Uterus (tissue), 2 donors: ENCODE data around the gene GPR87.

Source experiments
- CTCF ChIP-seq, 4 experiments: fragments of 200-600 bp in 2 of 4; fragments of 450-650 bp in 2 of 4; sonication (generic) in 2 of 4; IDR thresholded peaks; one replicate each; pipeline ENCODE4 v1.5.1; 2016 to 2019; ENCODE audit warnings: antibody characterized with exemption in 4 of 4, mild to moderate bottlenecking in 2 of 4, moderate library complexity in 1 of 4
- POLR2A ChIP-seq, 2 donors: fragments of 450-650 bp; IDR thresholded peaks; one replicate each; pipeline ENCODE4 v1.6.1; 2016; ENCODE audit warnings: antibody characterized with exemption in 2 of 2, mild to moderate bottlenecking in 1 of 2, moderate library complexity in 1 of 2

DNA sequence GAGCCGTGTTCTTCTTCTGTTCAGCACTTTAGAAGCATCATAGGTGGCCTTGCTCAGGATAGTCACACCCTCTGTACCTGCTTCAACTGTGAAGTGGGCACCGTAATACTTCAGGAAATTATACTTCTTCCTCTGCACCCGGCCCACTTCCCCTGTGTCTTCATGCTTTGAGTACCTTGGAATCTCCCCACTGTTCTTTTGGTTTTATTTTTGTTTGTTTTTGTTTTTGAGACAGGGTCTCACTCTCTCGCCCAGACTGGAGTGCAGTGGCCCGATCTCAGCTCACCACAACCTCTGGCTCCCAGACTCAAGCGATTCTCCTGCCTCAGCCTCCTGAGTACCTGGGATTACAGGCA, 40.0 kb downstream of the GPR87 start:
- TF ChIP-seq CTCF (IDR thresholded peaks at IDR 0.05) (no peak), POLR2A (IDR thresholded peaks at IDR 0.05) (no peak)
